HG02938 (cell line): ENCODE results near the gene OR2T6.
"Not testable (repeated sequence)": the region's sequence is repeated elsewhere in the genome, so short reads cannot be mapped to it uniquely, and the experiment has no call there.

Source experiments
- ATAC-seq: cut with Tn5 transposase; IDR thresholded peaks from one replicate; pipeline ENCODE4 v1.9.1; 2021; ENCODE audit warnings: mild to moderate bottlenecking, moderate library complexity; ENCODE audit not compliant: unreplicated experiment

OR2T6 gene

DNA sequence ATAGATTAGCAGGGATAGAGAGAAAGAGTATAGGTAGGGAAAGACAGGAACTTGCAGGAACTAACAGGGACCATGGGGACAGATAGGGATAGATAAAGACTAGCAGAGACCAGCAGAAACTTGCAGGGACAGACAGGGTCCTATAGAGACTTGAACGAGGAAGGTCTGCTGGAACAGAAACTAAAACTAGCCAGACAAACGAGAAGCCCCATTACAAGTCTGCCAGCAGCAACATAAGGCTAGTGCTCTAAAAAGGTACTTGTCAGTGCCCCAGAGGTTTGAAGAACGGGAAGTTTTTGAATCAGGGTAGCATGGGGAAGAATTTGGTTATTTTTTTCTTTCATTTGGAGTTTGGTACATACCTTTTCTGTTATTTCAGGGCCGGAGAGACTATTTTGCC, 56.7 kb downstream of the OR2T6 start:
- not testable (repeated sequence) for ATAC-seq

DNA sequence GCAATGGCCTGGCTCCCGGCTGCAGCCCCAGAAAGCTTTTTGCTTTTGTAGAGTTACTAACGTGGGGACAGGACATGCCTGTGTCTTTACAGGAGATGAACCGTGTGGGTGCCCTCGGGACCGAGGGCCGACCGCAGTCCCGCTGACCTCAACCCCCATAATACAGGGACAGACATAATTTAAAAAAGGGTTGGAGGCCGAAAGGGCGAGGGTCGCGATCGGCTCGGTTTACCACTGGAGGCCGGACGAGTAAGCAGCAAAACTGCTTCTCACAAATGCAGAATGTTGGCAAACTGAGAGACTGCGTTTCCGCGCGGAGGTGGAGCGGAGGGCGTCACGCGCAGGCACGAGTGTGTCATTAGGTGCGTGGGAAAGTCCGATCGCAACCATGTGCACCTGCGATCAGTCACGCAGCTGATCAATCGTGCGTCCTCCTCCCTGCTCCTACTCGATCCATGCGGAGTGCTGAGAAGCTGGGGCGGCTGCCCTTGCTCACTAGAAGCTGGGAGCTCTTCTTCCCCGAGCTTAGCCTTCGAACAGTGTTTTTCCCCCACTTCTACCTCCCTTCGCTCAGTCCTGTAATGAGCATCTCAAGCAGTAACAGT, 58.4 kb downstream of the OR2T6 start:
- not testable (repeated sequence) for ATAC-seq

DNA sequence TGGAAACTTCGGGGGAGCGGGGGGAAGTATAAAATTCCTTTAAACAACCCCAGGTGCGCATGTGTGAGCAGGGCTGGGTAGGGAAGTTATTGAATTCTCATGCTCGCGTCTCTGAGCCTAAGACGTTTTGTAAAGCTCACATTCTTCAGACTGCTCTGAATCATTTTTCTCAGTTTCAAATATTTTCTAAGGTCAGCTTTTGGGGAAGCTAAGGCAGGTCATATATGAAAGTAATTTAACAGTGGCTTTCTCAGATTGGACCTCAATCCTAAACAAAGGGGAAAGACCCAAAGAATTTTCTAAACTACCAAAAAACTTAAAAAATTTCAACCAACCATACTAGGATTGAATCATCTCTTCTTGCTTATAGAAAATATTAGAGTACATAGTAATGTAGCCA, 59.4 kb downstream of the OR2T6 start:
- not testable (repeated sequence) for ATAC-seq

DNA sequence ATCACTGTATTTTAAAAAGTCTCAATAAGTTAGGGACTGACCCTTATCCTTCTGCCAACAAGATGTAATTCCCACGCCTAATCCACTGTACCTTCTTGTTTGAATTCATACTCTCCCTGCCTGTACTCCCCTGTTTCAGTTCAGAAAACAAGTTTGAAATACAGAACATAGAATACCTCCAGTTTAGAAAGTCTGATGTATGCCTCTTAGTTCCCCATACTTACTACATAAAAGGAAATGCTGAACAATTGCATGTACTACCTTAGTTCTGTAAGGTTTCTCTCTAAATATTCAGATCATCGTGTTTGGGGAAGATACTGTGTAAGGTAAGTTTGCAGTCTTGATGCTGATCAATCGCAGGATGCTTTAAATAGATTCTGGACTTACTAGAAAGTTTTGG, 60.8 kb downstream of the OR2T6 start:
- not testable (repeated sequence) for ATAC-seq

DNA sequence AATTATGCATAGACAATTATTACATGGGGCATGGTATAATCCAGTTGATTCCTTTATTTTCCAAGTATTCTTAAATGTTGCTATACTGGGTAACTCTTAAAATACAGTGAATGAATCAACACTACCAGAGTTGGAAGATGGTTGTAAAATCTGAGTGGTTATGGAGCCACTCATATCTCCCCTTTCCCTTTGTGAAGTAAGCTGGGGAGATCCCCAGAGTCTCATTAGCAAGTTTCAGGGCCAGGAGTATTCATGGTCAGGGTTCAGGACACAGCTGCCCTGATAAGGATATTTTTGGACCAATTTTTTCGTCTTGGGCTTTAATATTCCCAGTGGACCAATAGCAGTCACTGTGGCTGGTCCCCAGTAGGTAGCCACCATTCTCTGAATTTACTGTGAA, 63.1 kb downstream of the OR2T6 start:
- ATAC-seq = not testable (repeated sequence)

DNA sequence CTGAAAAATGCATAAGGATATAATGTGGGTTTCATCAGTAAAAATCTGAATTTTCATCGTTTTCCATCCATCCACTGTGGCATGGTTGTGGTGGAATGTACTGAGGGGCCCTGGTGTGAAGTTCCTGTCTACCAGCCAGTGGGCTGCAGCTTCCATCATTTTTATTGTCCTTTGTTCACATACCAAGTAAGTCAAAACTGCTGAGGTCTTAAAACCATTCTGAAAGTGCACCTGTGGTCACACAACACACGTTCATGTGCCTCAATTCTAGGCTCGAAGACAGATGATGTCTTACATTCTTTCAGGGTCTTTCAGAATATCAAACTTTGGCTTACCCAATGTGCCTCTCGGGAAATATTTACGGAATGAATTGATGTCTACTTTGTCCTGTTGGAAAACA, 63.7 kb downstream of the OR2T6 start:
- ATAC-seq = not testable (repeated sequence)
